GM21786 (cell line): ENCODE measurements around the gene TUBG1.
"Not testable (repeated sequence)": the region's sequence is repeated elsewhere in the genome, so short reads cannot be mapped to it uniquely, and the experiment has no call there.

ENCODE experiments used
- ATAC-seq: cut with Tn5 transposase; IDR thresholded peaks from one replicate; pipeline ENCODE4 v1.9.1; 2021; ENCODE audit not compliant: unreplicated experiment

Gene TUBG1

GRCh38 chr17:42623271-42623670 lies 13.8 kb downstream of the TUBG1 start:
- no peak for ATAC-seq

- no peak for ATAC-seq
These were observed 14.5 kb downstream of the TUBG1 start for GRCh38 chr17:42623732-42624596.

- not testable (repeated sequence) for ATAC-seq
These were observed 17.7 kb downstream of the TUBG1 start for GRCh38 chr17:42627032-42627764.

DNA sequence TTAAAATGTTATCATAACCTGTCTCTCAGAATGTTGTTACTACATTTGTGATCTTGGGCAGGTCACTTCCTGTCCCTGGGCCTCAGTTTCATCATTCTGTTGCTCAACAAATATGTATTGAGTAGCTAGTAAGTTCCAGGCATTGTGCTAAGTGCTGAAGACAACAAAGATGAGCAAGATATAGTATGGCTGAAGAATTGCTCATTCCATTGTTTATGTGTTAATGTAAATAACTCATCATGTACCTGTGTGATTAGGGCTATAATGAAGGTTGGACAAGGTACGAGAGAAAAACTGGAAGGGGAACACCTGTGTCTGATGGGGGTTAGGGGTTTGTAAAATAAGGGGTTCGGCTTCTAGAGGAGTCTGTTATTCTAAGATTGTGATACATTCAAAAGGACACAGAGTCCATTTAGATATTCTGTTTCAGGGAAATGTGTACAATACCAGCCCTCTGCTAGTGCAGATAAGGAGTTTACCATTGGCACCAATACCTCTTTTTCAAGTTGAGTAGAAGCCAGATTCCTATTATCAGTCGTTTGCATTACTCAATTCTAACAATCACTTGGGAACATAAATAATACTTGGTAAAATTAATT lies 20.0 kb downstream of the TUBG1 start:
- ATAC-seq: no peak

- no peak for ATAC-seq
These were observed 23.5 kb downstream of the TUBG1 start for GRCh38 chr17:42632949-42633444.

DNA sequence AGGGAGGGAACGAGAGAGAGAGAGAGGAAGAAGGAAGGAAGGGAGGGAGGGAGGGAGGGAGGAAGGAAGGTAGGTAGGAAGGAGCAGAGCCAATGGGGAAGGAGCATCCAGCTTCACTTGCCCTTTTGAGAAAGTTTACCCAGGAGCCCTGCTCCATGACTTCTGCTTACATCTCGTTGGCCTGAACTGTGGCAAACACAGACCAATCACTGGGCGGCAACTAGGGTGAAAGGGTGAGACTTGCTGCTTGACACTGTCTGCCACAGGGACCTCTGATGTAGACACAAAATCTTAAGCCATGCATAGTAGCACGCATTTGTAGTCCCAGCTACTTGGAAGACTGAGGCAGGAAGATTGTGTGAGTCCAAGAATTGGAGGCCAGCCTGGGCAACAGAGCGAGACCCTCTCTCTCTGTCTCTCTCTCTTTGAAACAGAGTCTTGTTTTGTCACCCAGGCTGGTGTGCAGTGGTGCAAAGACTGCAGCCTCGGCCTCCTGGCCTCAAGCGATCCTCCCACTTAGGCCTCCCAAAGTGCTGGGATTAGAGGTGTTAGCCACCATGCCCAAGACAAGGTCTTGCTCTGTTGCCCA lies 30.1 kb downstream of the TUBG1 start:
- no peak for ATAC-seq

DNA sequence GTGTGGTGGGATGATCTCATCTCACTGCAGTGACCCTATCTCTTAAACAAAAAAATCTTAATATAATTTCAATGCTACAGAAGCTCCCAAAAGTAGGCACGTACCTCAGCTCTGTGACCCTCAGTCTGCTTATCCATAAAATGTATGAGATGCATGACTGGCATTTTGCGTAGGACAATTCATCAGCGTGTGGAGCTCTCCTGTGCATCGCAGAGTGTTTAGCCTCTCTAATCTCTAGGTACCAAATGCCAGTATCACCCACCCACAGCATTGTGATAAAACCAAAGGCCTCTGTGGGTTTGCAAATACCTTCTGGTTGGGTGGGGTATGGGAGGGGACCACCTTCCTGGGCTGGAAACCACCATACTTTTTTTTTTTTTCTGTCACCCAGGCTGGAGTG lies 30.6 kb downstream of the TUBG1 start:
- no peak for ATAC-seq

GRCh38 chr17:42642336-42642735 lies 32.9 kb downstream of the TUBG1 start:
- ATAC-seq: no peak

- no peak for ATAC-seq
These were observed 38.3 kb downstream of the TUBG1 start for GRCh38 chr17:42647778-42648177.

DNA sequence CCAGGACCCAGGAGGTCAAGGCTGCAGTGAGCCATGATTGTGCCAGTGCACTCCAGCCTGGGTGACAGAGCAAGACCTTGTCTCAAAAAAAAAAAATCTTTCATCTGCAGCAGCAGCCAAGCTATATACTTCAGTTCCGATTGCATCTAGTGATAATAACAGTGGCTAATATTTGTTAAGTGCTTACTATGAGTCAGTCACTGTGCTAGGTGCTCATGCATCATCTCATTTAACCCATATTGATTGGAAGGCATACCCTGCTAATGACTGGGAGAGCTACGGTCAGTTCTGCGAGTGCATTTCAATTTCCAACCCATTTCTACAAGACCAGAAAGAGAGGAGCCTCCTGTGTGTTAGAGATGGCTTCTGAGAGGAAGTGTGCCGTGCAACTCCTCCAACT lies 41.9 kb downstream of the TUBG1 start:
- ATAC-seq: no peak

DNA sequence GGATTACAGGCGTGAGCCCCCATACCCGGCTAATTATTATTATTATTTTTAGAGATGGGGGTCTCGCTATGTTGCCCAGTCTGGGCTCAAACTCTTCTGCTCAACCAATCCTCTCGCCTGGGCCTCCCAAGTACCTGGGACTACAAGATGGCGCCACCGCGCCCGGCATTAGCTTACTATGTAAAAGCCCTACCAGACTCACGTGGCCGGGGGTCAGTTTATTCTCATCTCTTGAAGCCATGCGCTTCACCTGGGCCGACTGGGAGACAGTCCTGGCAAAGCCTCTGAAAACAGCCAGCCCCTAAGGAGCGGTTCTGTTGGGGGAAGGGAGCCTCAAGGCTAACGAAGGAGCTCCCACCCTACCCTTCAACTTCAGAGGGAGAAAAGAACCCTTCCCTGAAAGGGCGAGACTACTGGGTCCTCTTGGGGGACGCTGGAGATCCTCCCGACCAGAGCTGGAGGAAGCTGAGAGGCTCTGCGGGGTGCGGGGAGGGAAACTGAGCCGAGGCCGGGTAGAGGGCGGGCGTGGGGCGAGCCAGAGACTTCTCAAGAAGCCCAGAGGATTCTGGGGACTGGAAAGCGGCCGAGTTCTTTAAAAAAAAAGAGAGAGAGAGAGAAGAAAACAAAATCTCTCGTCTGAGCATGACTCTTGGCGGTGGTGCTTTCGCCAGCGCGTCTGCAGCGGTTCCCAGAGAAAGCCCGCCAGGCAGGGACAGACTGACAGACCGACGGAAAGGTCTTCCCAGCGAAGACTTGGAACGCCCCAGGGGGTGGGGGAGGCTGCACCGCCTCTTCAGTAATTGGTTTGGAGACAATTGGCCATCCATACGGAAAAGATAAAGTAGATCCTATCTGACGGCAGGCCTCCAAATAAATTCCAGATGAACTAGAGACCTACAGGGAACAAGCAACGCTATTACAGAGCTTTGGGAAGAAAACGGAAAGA lies 44.0 kb downstream of the TUBG1 start:
- no peak for ATAC-seq

DNA sequence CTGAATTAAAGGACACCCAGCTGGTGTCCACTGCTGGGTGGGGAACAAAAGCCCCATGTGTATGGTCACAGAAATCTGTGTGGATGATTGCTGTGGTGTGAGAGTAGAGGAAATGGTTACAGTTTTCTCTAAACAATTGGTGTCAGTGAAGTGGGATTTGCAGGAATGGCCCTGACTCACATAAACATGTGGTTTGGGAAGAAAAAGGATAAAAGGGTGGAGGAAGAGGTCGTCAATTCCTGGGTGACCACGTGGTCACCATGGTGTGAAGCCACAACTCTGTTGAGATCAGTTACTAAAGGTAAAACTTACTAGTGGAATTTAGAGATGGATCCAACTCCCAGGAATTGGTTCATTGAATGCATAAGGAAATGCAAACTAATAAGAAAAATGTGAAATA lies 46.0 kb downstream of the TUBG1 start:
- no peak for ATAC-seq

DNA sequence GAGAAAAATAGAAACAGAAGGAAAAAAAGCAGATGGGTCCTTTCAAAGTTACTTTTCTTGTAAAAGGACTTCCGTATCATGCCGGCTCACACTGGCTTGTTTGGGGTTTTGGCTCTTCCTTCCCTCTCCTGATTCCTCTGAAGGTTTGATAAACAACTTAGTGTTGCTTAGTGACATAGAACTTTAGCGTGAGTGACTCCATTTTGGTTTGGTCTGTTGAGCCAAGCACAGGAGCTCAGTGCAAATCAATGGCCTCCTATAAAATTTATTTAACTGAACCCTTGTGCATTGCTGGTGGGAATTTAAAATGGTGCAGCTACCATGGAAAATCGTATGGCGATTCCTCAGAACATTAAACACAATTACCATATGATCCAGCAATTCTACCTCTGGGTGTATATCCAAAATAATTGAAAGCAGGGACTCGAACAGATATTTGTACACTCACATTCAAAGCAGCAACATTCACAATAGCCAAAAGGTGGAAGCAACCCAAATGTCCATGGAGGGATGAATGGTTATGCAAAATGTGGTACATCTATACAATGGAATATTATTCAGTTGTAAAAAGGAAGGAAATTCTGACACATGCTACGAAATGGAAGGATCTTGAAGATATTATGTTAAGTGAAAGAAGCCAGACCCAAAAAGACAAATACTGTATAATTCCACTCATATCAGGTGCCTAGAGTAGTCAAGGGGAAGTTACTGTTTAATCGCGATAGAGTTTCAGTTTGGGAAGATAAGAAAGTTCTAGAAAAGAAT lies 48.5 kb downstream of the TUBG1 start:
- ATAC-seq: no peak

- no peak for ATAC-seq
These were observed 49.8 kb downstream of the TUBG1 start, which contains the start of gene TUBG2 for GRCh38 chr17:42659079-42659931. Gene TUBG2, plus strand, starts transcription at chr17:42659284. Its CDS starts 220 bp downstream, at chr17:42659504.

DNA sequence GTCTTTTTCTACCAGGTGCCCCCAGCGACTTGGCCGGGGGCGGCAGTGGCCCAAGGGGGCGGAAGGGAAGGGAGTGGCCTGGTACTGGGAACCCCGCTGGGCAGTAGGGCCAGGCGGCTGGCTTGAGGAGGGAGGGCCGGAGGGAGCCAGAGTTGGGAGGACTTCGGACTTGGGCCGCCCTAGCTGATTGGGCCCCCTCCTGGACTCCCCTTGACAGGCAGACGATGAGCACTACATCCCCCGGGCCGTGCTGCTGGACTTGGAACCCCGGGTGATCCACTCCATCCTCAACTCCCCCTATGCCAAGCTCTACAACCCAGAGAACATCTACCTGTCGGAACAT lies 50.4 kb downstream of the TUBG1 start:
- ATAC-seq: not testable (repeated sequence)

DNA sequence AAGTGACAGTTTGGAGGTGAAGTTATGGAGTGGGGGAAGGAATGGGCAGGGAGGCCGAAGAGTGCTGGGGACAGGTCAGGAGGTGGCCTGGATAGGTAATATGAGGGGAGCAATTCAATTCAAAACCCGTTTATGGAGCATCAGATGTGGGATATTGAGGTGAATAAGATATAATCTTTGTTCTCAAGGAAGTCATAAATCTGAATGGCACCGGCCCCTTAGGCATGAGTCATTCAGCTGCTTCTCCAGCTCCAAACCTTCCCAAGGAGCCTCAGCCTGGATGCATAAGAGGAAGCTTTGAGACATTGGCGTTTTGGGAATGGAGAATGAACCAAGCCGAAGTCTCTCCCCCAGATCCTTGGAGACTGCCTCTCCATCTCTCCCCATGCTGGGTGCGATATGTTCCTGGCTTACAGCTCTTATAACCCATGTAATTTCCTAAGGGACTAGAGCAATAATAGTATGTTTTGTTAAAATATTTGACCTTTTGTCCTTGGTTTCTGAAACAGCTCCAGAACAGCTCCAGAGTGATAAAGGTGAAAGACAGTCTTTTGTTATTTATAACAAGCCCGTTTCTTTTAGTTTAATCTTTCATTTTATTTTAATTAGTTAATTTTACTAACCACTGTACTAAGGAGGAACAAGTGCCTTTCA lies 51.3 kb downstream of the TUBG1 start:
- no peak for ATAC-seq
